ENCODE results near the gene SPIB.

Gene SPIB

GRCh38 chr19:50476224-50476906 is 57.6 kb downstream of the SPIB start, which contains the start of the genes EMC10 and GARIN5A:
Gene EMC10 (plus strand): TSS chr19:50476507. CDS start chr19:50476545, 38 bp downstream.
Gene GARIN5A (minus strand): TSS chr19:50476848. CDS start chr19:50476388, 460 bp downstream.
- no peak for DNase-seq

- DNase-seq: no peak
Measured at GRCh38 chr19:50476907-50477238, 58.1 kb downstream of the SPIB start.

- DNase-seq: no peak
Measured at GRCh38 chr19:50477751-50478515, 59.2 kb downstream of the SPIB start.

GRCh38 chr19:50478901-50479715 is 60.4 kb downstream of the SPIB start:
- DNase-seq: no peak

- no peak for DNase-seq
Measured at GRCh38 chr19:50479761-50480251, 61.1 kb downstream of the SPIB start.

GRCh38 chr19:50480281-50481111 is 61.8 kb downstream of the SPIB start:
- no peak for DNase-seq
